HCT116 (cell line): ENCODE data around the gene ZC3H6. TPM values are rescaled to one million over a fixed set of nuclear protein-coding genes. Genes with fewer than 3 reads are reported as not detected.

Source experiments
- ATAC-seq: fragments of 200-7000 bp; cut with Tn5 transposase; 2 replicates; pipeline ENCODE4 v1.9.1; 2020; ENCODE audit warnings: mild to moderate bottlenecking, moderate library complexity
- BruUV-seq: library from RNA; stranded (reverse); fragments of 400-500 nt; replicated peaks from 2 replicates; lab custom pipeline; 2021; lab: Mats Ljungman, UMichigan
- CTCF ChIA-PET: fragments of 300-600 bp; sonication (Branson Sonifier 250); formaldehyde crosslinking; loops from one replicate; lab custom pipeline; 2021; ENCODE audit warnings: antibody characterized with exemption; lab: Charles Lee
- POLR2A ChIA-PET: fragments of 300-600, 350-600 bp; sonication (Branson Sonifier 250); formaldehyde crosslinking; loops from one replicate; lab custom pipeline; 2021; ENCODE audit warnings: antibody characterized with exemption; lab: Charles Lee
- RAD21 ChIA-PET, 2 experiments: fragments of 300-600 bp; sonication (Branson Sonifier 250); formaldehyde crosslinking; loops; one replicate each; lab custom pipeline; 2023; ENCODE audit warnings: low total read pairs in 2 of 2; ENCODE audit not compliant: uncharacterized antibody in 2 of 2, unreplicated experiment in 2 of 2, low non-redundant PET in 1 of 2; lab: Charles Lee
- DNase-seq: peaks from one replicate; pipeline ENCODE4 v3.0.0-alpha.2; 2010; ENCODE audit warnings: low read depth, low spot score
- H2AFZ ChIP-seq: fragments of 200-600 bp; shearing (Covaris generic), sonication (generic); 2 replicates; pipeline ENCODE4 v1.6.1; 2017; ENCODE audit warnings: low read depth, mixed run types, mixed read lengths, antibody characterized with exemption, low read length; ENCODE audit not compliant: poor library complexity, severe bottlenecking
- H3K27ac ChIP-seq: 2 replicates; pipeline ENCODE4 v1.5.1; 2012; ENCODE audit warnings: low read depth, low read length
- H3K27me3 ChIP-seq: fragments of 200-600 bp; sonication (generic); 2 replicates; pipeline ENCODE4 v1.6.1; 2016; ENCODE audit warnings: mixed run types, low read length, mixed read lengths; ENCODE audit not compliant: insufficient read depth
- H3K36me3 ChIP-seq, 2 experiments: fragments of 200-500 bp in 1 of 2; fragments of 200-600 bp in 1 of 2; sonication (Bioruptor generic) in 1 of 2; sonication (generic) in 1 of 2; 2 replicates each; pipeline versions ENCODE4 v1.5.1 to v1.6.1; 2014 to 2016; ENCODE audit warnings: low read length in 2 of 2, inconsistent platforms in 1 of 2, mixed read lengths in 1 of 2, mixed run types in 1 of 2; ENCODE audit not compliant: insufficient read depth in 2 of 2, control insufficient read depth in 1 of 2
- H3K4me1 ChIP-seq, 2 experiments: fragments of 200-600 bp in 1 of 2; sonication (generic) in 1 of 2; 2 replicates each; pipeline versions ENCODE4 v1.5.1 to v1.6.1; 2012 to 2017; ENCODE audit warnings: low read length in 2 of 2, inconsistent platforms in 1 of 2, mild to moderate bottlenecking in 1 of 2, mixed read lengths in 1 of 2, mixed run types in 1 of 2, moderate library complexity in 1 of 2; ENCODE audit not compliant: insufficient read depth in 2 of 2, control insufficient read depth in 1 of 2
- H3K4me2 ChIP-seq: fragments of 200-600 bp; sonication (generic); 2 replicates; pipeline ENCODE4 v1.6.1; 2017; ENCODE audit warnings: mixed run types, low read length, mixed read lengths
- H3K4me3 ChIP-seq, 2 experiments: fragments of 200-600 bp in 1 of 2; sonication (generic) in 1 of 2; replicated peaks in 1 of 2; 2 replicates each; pipeline ENCODE4 v1.5.1; 2011 to 2016; ENCODE audit warnings: low read length in 2 of 2, control low read depth in 1 of 2, low read depth in 1 of 2, mild to moderate bottlenecking in 1 of 2, mixed read lengths in 1 of 2, mixed run types in 1 of 2
- H3K79me2 ChIP-seq: fragments of 200-600 bp; sonication (generic); 2 replicates; pipeline ENCODE4 v1.6.1; 2017; ENCODE audit warnings: mild to moderate bottlenecking, mixed run types, low read length, moderate library complexity, mixed read lengths; ENCODE audit not compliant: insufficient read depth
- H3K9ac ChIP-seq: fragments of 200-600 bp; sonication (generic); 2 replicates; pipeline ENCODE4 v1.6.1; 2016; ENCODE audit warnings: low read length, mixed read lengths
- H3K9me2 ChIP-seq: fragments of 200-600 bp; sonication (generic), shearing (Covaris generic); 2 replicates; pipeline ENCODE4 v1.6.1; 2017; ENCODE audit warnings: mixed run types, mild to moderate bottlenecking, moderate library complexity; ENCODE audit not compliant: insufficient read depth
- H3K9me3 ChIP-seq, 2 experiments: fragments of 200-500 bp in 1 of 2; fragments of 200-600 bp in 1 of 2; sonication (Bioruptor generic) in 1 of 2; sonication (generic) in 1 of 2; 2 replicates each; pipeline ENCODE4 v1.6.1; 2014 to 2017; ENCODE audit warnings: low read length in 2 of 2, mixed read lengths in 2 of 2, inconsistent platforms in 1 of 2, low read depth in 1 of 2, mild to moderate bottlenecking in 1 of 2, mixed run types in 1 of 2, moderate library complexity in 1 of 2; ENCODE audit not compliant: control insufficient read depth in 1 of 2, insufficient read depth in 1 of 2
- H4K20me1 ChIP-seq: fragments of 200-600 bp; sonication (generic), shearing (Covaris generic); 2 replicates; pipeline ENCODE4 v1.6.1; 2017; ENCODE audit warnings: mixed run types, mild to moderate bottlenecking, moderate library complexity; ENCODE audit not compliant: insufficient read depth
- CBX3 ChIP-seq: IDR thresholded peaks from 2 replicates; pipeline ENCODE4 v1.6.1; 2012; ENCODE audit warnings: low read depth
- CEBPB ChIP-seq: IDR thresholded peaks from 2 replicates; pipeline ENCODE4 v1.6.1; 2012; ENCODE audit warnings: low read depth
- CTCF ChIP-seq, 3 experiments: fragments of 200-600 bp in 1 of 3; sonication (generic) in 1 of 3; IDR thresholded peaks in 2 of 3; conservative IDR thresholded peaks in 1 of 3; 2 replicates each; pipeline ENCODE4 v1.5.1; 2012 to 2017; ENCODE audit warnings: low read depth in 2 of 3, low read length in 2 of 3, antibody characterized with exemption in 1 of 3, borderline replicate concordance in 1 of 3, control low read depth in 1 of 3, mild to moderate bottlenecking in 1 of 3, mixed read lengths in 1 of 3, mixed run types in 1 of 3, moderate library complexity in 1 of 3; ENCODE audit not compliant: insufficient read depth in 1 of 3
- EGR1 ChIP-seq: IDR thresholded peaks from 2 replicates; pipeline ENCODE4 v1.6.1; 2012; ENCODE audit warnings: low read depth
- FOSL1 ChIP-seq: IDR thresholded peaks from 2 replicates; pipeline ENCODE4 v1.6.1; 2012; ENCODE audit warnings: low read depth
- MAX ChIP-seq: IDR thresholded peaks from 2 replicates; pipeline ENCODE4 v1.6.1; 2012
- POLR2A ChIP-seq: IDR thresholded peaks from 2 replicates; pipeline ENCODE4 v1.7.0; 2011; ENCODE audit warnings: borderline replicate concordance; ENCODE audit not compliant: insufficient read depth, insufficient read length; ENCODE audit errors: extremely low read depth
- POLR2AphosphoS5 ChIP-seq: IDR thresholded peaks from 2 replicates; pipeline ENCODE4 v1.6.1; 2011; ENCODE audit warnings: mild to moderate bottlenecking, low read depth, low read length, moderate library complexity
- RAD21 ChIP-seq: IDR thresholded peaks from 2 replicates; pipeline ENCODE4 v1.6.1; 2012; ENCODE audit warnings: low read depth, mild to moderate bottlenecking
- REST ChIP-seq: IDR thresholded peaks from 2 replicates; pipeline ENCODE4 v1.6.1; 2012; ENCODE audit warnings: low read depth
- SIN3A ChIP-seq: IDR thresholded peaks from 2 replicates; pipeline ENCODE4 v1.6.1; 2012; ENCODE audit warnings: low read depth
- TCF7L2 ChIP-seq: IDR thresholded peaks from 2 replicates; pipeline ENCODE4 v1.7.0; 2011; ENCODE audit warnings: borderline replicate concordance, inconsistent platforms; ENCODE audit not compliant: insufficient read depth, insufficient read length; ENCODE audit errors: extremely low read depth
- YY1 ChIP-seq: IDR thresholded peaks from 2 replicates; pipeline ENCODE4 v1.6.1; 2011; ENCODE audit warnings: low read length, low read depth, moderate library complexity, mild to moderate bottlenecking; ENCODE audit not compliant: insufficient replicate concordance; ENCODE audit errors: extremely low read depth
- ZFX ChIP-seq: fragments of 450-650 bp; IDR thresholded peaks from 2 replicates; pipeline ENCODE4 v1.6.1; 2017
- intact Hi-C: fragments of 100-400 bp; cut with micrococcal nuclease; formaldehyde crosslinking; loops from 2 replicates; pipeline ENCODE4 v1.10.0; 2022
- total RNA-seq: library from RNA; stranded (reverse); gene quantifications from one replicate; pipeline ENCODE4 v1.2.1, GENCODE V29; 2021; ENCODE audit not compliant: unreplicated experiment

ZC3H6 gene
- total RNA-seq, 1 experiment from 2014 or later: 7.0 TPM

- Histone ChIP-seq H3K4me3 (peak overlapping the region in 1 of 2 experiments; percentile 32; a peak in 2 of 4 replicates), H2AFZ (peak overlapping the region; percentile 85), H3K9me3 (no peaks in the 10 kb centered on the region), H3K27ac (no peak overlapping the region), H4K20me1 (no peaks in the 10 kb centered on the region), H3K27me3 (no peaks in the 10 kb centered on the region), H3K9me2 (no peaks in the 10 kb centered on the region), H3K4me1 (peaks cover 0 to 12% of the 10 kb centered on the region in 2 experiments; a peak in 2 of 4 replicates), H3K9ac (no peak overlapping the region), H3K4me2 (peak overlapping the region; percentile 53), H3K79me2 (no peaks in the 10 kb centered on the region), H3K36me3 (no peaks in the 10 kb centered on the region)
- POLR2A ChIA-PET: no interaction called here
- no peak for TF ChIP-seq CEBPB
- no peak for TF ChIP-seq FOSL1
- peak; percentile 90 for TF ChIP-seq YY1
- no peak for TF ChIP-seq MAX
- no peak for TF ChIP-seq EGR1
- no peak for TF ChIP-seq REST
- peak; percentile 32; the same call in 1 of the 2 replicates for TF ChIP-seq POLR2AphosphoS5
- TF ChIP-seq ZFX: no peak
- no peak for TF ChIP-seq POLR2A
- TF ChIP-seq CTCF (IDR thresholded peaks at IDR 0.05 in 2 of 3, conservative IDR thresholded peaks at IDR 0.05 in 1 of 3; ENCODE audit: borderline replicate concordance in 1 of 3, insufficient read depth in 1 of 3, low read depth in 2 of 3, low read length in 2 of 3): peak; percentile 83 to 98 (median 97)
- TF ChIP-seq SIN3A: no peak
- no peak for TF ChIP-seq TCF7L2
- peak; percentile 58 for TF ChIP-seq CBX3
- TF ChIP-seq RAD21: peak; percentile 80
- DNase-seq (peak; percentile 67), ATAC-seq (peak; percentile 58)
- RAD21 ChIA-PET: no interaction called here
- intact Hi-C loops: loop anchor here (5.0 kb wide), 3 partner anchors 173 to 323 kb away; partner anchors contain the start of genes CHCHD5, RGPD8 and TTL
- CTCF ChIA-PET: interaction anchor here (0.7 to 1.4 kb wide), 9 partner anchors 8 to 324 kb away, joined by 3 to 6 read pairs (median 3); partner anchors contain the start of gene RGPD8
- no TSS peak for BruUV-seq
Measured at GRCh38 chr2:112259509-112260294, 15.7 kb upstream of the ZC3H6 start.
